SK-N-MC (cell line): ENCODE measurements around the gene EPOP.

Source experiments
- EZH2 ChIP-seq: fragments of 200-600 bp; sonication (generic); IDR thresholded peaks from one replicate; pipeline ENCODE4 v1.6.1; 2017; ENCODE audit warnings: antibody characterized with exemption
- POLR2AphosphoS5 ChIP-seq: IDR thresholded peaks from 2 replicates; pipeline ENCODE4 v1.6.1; 2012; ENCODE audit warnings: mild to moderate bottlenecking, low read depth, low read length, borderline replicate concordance

GRCh38 chr17:38671939-38672720 lies 2.6 kb downstream of the EPOP start:
- TF ChIP-seq EZH2 = no peak
- TF ChIP-seq POLR2AphosphoS5 = no peak
